HEK293T (cell line): ENCODE results near the gene CPD.

Experiments used
- CTCF ChIA-PET: fragments of 350-600 bp; formaldehyde crosslinking; extraction: SDS; loops from one replicate; lab custom pipeline; 2021; ENCODE audit warnings: antibody characterized with exemption, inconsistent platforms; lab: Yijun Ruan, JAX
- POLR2A ChIA-PET: fragments of 350-600 bp; formaldehyde crosslinking; extraction: SDS; loops from one replicate; lab custom pipeline; 2020; ENCODE audit warnings: antibody characterized with exemption, inconsistent platforms; lab: Yijun Ruan, JAX
- DNase-seq: peaks from one replicate; pipeline ENCODE4 v3.0.0; 2012; ENCODE audit warnings: mixed read lengths; ENCODE audit errors: extremely low spot score
- ARNT ChIP-seq: fragments of 450-650 bp; IDR thresholded peaks from 2 replicates; pipeline ENCODE4 v1.6.1; 2017; ENCODE audit warnings: mild to moderate bottlenecking
- BHLHE40 ChIP-seq: fragments of 450-650 bp; IDR thresholded peaks from 2 replicates; pipeline ENCODE4 v1.6.1; 2016; ENCODE audit warnings: mild to moderate bottlenecking, moderate library complexity, borderline replicate concordance
- CTBP1 ChIP-seq: fragments of 450-650 bp; IDR thresholded peaks from 2 replicates; pipeline ENCODE4 v1.6.1; 2016; ENCODE audit warnings: borderline replicate concordance
- ELF4 ChIP-seq: fragments of 450-650 bp; IDR thresholded peaks from 2 replicates; pipeline ENCODE4 v1.6.1; 2017; ENCODE audit warnings: antibody characterized with exemption
- FOXA1 ChIP-seq: fragments of 450-650 bp; IDR thresholded peaks from 2 replicates; pipeline ENCODE4 v1.6.1; 2016; ENCODE audit warnings: mild to moderate bottlenecking
- FOXK2 ChIP-seq: fragments of 450-650 bp; IDR thresholded peaks from 2 replicates; pipeline ENCODE4 v1.6.1; 2016; ENCODE audit warnings: mild to moderate bottlenecking
- FOXM1 ChIP-seq: fragments of 450-650 bp; IDR thresholded peaks from 2 replicates; pipeline ENCODE4 v1.6.1; 2017; ENCODE audit warnings: mild to moderate bottlenecking, borderline replicate concordance
- HDGF ChIP-seq: fragments of 450-650 bp; IDR thresholded peaks from 2 replicates; pipeline ENCODE4 v1.6.1; 2017; ENCODE audit warnings: antibody characterized with exemption, borderline replicate concordance
- L3MBTL2 ChIP-seq: fragments of 450-650 bp; conservative IDR thresholded peaks from 2 replicates; pipeline ENCODE4 v1.6.1; 2016; ENCODE audit warnings: mild to moderate bottlenecking
- LEF1 ChIP-seq: fragments of 450-650 bp; IDR thresholded peaks from 2 replicates; pipeline ENCODE4 v1.6.1; 2017; ENCODE audit warnings: mild to moderate bottlenecking, borderline replicate concordance
- NFRKB ChIP-seq: fragments of 450-650 bp; IDR thresholded peaks from 2 replicates; pipeline ENCODE4 v1.6.1; 2016; ENCODE audit warnings: mild to moderate bottlenecking, moderate library complexity
- SP1 ChIP-seq: fragments of 450-650 bp; IDR thresholded peaks from 2 replicates; pipeline ENCODE4 v1.6.1; 2017
- SUZ12 ChIP-seq: fragments of 450-650 bp; IDR thresholded peaks from 2 replicates; pipeline ENCODE4 v1.6.1; 2016; ENCODE audit warnings: mild to moderate bottlenecking
- TARDBP ChIP-seq: fragments of 450-650 bp; IDR thresholded peaks from 2 replicates; pipeline ENCODE4 v1.6.1; 2016
- ZNF384 ChIP-seq: fragments of 450-650 bp; IDR thresholded peaks from 2 replicates; pipeline ENCODE4 v1.6.1; 2016
- TF ChIP-seq, protein P1 (sequence below): fragments of 450-650 bp; IDR thresholded peaks from 2 replicates; pipeline ENCODE4 v1.6.1; 2016

Gene CPD

DNA sequence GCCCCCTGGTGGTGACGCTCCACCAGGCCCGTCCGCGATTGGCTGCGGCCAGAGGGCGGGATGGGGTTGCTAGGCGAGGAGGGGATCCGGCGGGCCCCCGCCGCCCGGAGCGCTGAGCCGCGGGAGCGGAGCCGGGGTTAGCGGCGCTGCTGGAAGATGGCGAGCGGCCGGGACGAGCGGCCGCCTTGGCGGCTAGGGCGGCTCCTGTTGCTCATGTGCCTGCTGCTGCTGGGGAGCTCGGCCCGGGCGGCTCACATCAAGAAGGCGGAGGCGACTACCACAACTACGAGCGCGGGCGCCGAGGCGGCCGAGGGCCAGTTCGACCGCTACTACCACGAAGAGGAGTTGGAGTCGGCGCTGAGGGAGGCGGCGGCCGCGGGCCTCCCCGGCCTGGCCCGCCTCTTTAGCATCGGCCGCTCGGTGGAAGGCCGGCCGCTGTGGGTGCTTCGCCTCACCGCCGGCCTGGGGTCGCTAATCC is at the start of gene CPD:
CPD (plus strand) TSS at position 103 of the 478 bp plus-strand sequence; CDS start at position 157, 54 bp downstream.
- POLR2A ChIA-PET: interaction anchor here (0.7 to 1.2 kb wide), 2 partner anchors 37 to 98 kb away, joined by 3 to 4 read pairs; partner anchors contain the start of gene GOSR1
- TF ChIP-seq, protein P1, sequence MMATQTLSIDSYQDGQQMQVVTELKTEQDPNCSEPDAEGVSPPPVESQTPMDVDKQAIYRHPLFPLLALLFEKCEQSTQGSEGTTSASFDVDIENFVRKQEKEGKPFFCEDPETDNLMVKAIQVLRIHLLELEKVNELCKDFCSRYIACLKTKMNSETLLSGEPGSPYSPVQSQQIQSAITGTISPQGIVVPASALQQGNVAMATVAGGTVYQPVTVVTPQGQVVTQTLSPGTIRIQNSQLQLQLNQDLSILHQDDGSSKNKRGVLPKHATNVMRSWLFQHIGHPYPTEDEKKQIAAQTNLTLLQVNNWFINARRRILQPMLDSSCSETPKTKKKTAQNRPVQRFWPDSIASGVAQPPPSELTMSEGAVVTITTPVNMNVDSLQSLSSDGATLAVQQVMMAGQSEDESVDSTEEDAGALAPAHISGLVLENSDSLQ: no peak
- no peak for TF ChIP-seq FOXK2
- TF ChIP-seq FOXM1: no peak
- no peak for TF ChIP-seq ELF4
- no peak for TF ChIP-seq ARNT
- DNase-seq: peak; percentile 90
- CTCF ChIA-PET: no interaction called here

DNA sequence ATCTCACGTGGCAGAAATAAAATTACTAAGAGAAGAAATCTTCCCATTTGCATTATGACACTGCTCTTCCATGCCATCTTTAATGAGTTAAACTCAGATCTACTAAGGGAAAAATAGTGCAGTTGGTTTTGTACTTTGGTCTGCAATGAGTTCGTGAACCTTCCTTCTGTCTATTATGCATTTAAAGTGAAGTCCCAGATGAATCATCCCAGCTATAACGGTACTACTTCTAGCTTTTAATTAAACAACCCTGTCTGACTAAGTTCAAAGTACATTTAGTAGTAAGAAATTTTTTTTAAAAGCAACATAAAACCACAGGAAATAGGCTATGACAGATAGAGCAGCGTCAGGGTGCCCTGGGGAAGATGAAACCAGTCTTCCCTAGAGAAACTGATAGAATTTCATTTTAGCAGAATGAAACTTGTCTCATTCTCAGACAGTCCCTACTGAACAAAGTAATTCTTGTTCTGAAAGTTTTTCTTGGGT is 46.6 kb upstream of the CPD start:
- no peak for DNase-seq
- CTCF ChIA-PET: interaction anchor here (0.6 to 1.0 kb wide), 2 partner anchors 8 to 1341 kb away, joined by 3 to 4 read pairs; no protein-coding TSS in a partner anchor

DNA sequence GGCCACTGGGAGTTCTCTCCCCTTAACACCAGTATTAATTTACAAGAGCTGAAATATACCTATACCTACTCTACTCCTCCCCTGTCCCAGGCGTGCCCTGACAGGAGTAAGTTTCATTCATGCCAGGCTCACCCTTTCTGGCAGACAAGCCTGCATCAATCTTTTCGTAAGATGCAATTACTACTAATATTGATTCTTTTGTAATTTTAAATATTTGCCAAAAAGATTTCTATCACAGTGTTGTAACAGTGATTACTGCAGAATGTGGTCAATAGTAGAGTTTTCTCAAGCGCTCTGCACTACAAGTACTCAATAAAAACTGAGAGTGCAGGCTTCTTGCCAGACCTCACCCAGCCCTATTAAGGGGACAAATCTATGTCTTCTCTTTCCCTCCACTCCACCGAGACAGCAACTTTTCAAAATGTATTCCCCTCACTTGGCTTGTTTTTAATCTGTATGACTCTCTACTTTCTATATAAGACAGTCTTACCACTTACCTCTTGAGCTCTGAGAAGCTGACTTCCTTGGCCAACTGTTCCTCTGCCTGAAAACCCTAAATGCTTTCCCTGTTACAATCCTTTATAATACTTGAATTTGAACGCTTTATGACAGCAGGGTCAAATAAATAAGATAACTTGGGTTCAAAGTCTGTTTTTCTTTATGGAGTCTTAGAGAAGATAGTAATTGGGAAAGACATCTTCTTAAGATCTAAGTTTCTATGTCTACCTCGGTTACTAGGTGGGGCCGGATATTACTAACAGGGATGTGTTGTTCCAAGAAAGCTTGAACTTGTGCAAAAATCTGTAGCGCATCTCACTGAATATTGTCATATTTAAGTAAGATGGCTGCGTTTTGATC is 45.0 kb upstream of the CPD start, which contains the start of gene TMIGD1:
TMIGD1 (minus strand) TSS at position 555 of the 858 bp plus-strand sequence. CDS start 1,924 bp downstream, outside the sequence.
- DNase-seq: no peak
- POLR2A ChIA-PET: interaction anchor here (0.8 to 1.2 kb wide), 2 partner anchors 41 to 43 kb away, joined by 3 to 4 read pairs; no protein-coding TSS in a partner anchor
- TF ChIP-seq NFRKB (no peak), TARDBP (no peak), HDGF (no peak), SP1 (no peak), LEF1 (no peak), FOXA1 (no peak), FOXK2 (no peak), ZNF384 (no peak), ARNT (no peak), BHLHE40 (no peak), FOXM1 (no peak), ELF4 (no peak), L3MBTL2 (no peak), SUZ12 (no peak), CTBP1 (no peak)
- TF ChIP-seq, protein P1: no peak
- CTCF ChIA-PET: interaction anchor here (0.5 to 3.0 kb wide), 4 partner anchors 8 to 229 kb away, joined by 4 to 11 read pairs (median 6); no protein-coding TSS in a partner anchor

More for the DNA sequence above, 46.6 kb upstream of the CPD start:
- POLR2A ChIA-PET: interaction anchor here (0.7 kb wide), 1 partner anchor 227 kb away, joined by 3 read pairs; no protein-coding TSS in a partner anchor
- TF ChIP-seq CTBP1: no peak
- TF ChIP-seq ARNT: no peak
- TF ChIP-seq TARDBP: no peak
- no peak for TF ChIP-seq HDGF
- TF ChIP-seq ELF4: no peak
- TF ChIP-seq FOXM1: no peak
- TF ChIP-seq NFRKB: no peak
- no peak for TF ChIP-seq SUZ12
- no peak for TF ChIP-seq ZNF384

DNA sequence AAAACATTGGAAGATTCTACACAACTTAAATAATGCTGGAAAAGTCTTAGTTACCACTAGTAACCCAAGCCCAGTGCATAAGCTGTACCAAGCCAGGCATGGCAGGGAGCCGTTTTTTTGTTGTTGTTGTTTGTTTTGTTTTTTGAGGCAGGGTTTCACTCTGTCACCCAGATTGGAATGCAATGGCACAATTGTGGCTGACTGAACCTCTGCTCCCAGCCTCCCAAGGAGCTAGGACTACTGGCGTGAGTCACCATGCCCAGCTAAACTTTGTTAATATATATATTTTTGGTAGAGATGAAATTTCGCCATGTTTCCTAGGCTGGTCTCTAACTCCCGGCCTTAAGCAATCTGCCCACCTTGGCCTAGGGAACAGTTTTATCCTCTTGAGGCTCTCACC is 44.3 kb upstream of the CPD start:
- TF ChIP-seq ZNF384 (no peak), FOXA1 (no peak), L3MBTL2 (no peak), SP1 (no peak), BHLHE40 (no peak), FOXM1 (no peak), ELF4 (no peak), NFRKB (no peak), TARDBP (no peak), LEF1 (no peak), SUZ12 (no peak)
- TF ChIP-seq, protein P1: no peak

DNA sequence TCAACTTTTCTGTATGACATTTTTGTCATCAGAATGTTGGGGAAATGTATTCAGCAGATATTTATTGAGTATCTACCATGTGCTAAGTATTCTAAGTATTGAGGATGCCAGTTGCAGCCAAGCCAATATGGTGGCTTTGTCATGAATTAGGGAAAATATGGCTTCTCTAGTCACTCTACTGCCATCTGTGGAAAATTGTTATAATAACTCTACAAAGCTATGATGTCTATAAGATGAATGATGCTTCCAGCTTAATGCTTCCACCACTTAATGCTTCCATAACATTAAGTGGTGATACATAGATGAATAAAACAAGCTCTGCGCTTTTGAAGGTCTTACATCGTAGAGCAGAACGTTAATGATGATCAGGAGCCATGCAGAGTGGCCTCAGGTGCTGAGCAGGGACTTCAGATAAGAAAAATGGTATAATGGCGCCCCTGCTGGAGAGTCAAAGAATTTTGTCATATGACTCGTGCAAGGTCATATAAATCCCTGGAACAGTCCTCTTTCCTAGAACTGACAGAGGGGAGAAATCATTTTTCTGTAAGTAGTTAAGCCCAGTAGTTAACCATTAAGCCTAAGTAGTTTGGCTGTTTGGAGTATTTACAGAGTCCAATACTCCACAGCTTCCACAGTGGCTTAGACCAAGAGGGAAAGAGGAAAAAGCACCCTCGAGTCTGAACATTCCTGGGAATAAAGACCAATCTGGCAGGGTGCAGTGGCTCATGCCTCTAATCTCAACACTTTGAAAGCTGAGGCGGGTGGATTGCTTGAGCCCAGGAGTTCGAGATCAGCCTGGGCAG is 42.2 kb upstream of the CPD start:
- ChIA-PET POLR2A (interaction anchor here (1.0 to 1.2 kb wide), 4 partner anchors 44 to 232 kb away, joined by 3 to 5 read pairs (median 4); partner anchors contain the start of genes BLMH and GOSR1), CTCF (interaction anchor here (0.6 to 1.8 kb wide), 14 partner anchors 9 to 242 kb away, joined by 3 to 17 read pairs (median 4); partner anchors contain the start of gene BLMH)
- DNase-seq: peak; percentile 49
- TF ChIP-seq FOXA1 (no peak), NFRKB (no peak), ARNT (no peak), LEF1 (no peak), TARDBP (no peak)
- TF ChIP-seq, protein P1: no peak

More for the DNA sequence above, 44.3 kb upstream of the CPD start:
- no peak for DNase-seq
- ChIA-PET POLR2A (interaction anchor here (0.8 to 1.2 kb wide), 2 partner anchors 42 to 44 kb away, joined by 3 to 4 read pairs; no protein-coding TSS in a partner anchor), CTCF (interaction anchor here (0.5 to 3.0 kb wide), 2 partner anchors 30 to 230 kb away, joined by 6 to 11 read pairs; no protein-coding TSS in a partner anchor)
